ENCODE measurements around the gene RECK.

GRCh38 chr9:36030871-36031270 is 5.8 kb upstream of the RECK start:
- TF ChIP-seq, protein P1, sequence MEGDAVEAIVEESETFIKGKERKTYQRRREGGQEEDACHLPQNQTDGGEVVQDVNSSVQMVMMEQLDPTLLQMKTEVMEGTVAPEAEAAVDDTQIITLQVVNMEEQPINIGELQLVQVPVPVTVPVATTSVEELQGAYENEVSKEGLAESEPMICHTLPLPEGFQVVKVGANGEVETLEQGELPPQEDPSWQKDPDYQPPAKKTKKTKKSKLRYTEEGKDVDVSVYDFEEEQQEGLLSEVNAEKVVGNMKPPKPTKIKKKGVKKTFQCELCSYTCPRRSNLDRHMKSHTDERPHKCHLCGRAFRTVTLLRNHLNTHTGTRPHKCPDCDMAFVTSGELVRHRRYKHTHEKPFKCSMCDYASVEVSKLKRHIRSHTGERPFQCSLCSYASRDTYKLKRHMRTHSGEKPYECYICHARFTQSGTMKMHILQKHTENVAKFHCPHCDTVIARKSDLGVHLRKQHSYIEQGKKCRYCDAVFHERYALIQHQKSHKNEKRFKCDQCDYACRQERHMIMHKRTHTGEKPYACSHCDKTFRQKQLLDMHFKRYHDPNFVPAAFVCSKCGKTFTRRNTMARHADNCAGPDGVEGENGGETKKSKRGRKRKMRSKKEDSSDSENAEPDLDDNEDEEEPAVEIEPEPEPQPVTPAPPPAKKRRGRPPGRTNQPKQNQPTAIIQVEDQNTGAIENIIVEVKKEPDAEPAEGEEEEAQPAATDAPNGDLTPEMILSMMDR (IDR thresholded peaks at IDR 0.05), result no peak
- TF ChIP-seq POLR2A (IDR thresholded peaks at IDR 0.05), result no peak

Measured in lower leg skin (tissue), 3 donors.